Activated CD4-positive, alpha-beta memory T cell treated with anti-CD3 and anti-CD28 coated beads for 36 hours (primary cell): Measurements from ENCODE around the gene KCNE1. TPM values are rescaled to one million over a fixed set of nuclear protein-coding genes. Genes with fewer than 3 reads are reported as not detected.
"Not testable (repeated sequence)": the region's sequence is repeated elsewhere in the genome, so short reads cannot be mapped to it uniquely, and the experiment has no call there.

ENCODE experiments used
- CTCF ChIA-PET: fragments of 350-600 bp; sonication (Branson Sonifier 250); formaldehyde crosslinking; loops from one replicate; lab custom pipeline; 2021; ENCODE audit warnings: antibody characterized with exemption, inconsistent platforms; lab: Charles Lee
- POLR2A ChIA-PET: fragments of 350-600 bp; sonication (Branson Sonifier 250); formaldehyde crosslinking; loops from one replicate; lab custom pipeline; 2021; ENCODE audit warnings: antibody characterized with exemption; lab: Charles Lee
- DNase-seq: peaks from one replicate; pipeline ENCODE4 v3.0.0-alpha.2; 2020
- H3K27ac Mint-ChIP-seq: one replicate; pipeline ENCODE4 v1.8.0; 2021; ENCODE audit warnings: mixed read lengths
- H3K27me3 Mint-ChIP-seq: one replicate; pipeline ENCODE4 v1.8.0; 2021; ENCODE audit warnings: mixed read lengths
- H3K36me3 Mint-ChIP-seq: one replicate; pipeline ENCODE4 v1.8.0; 2021; ENCODE audit warnings: mixed read lengths
- H3K4me1 Mint-ChIP-seq: one replicate; pipeline ENCODE4 v1.8.0; 2021; ENCODE audit warnings: low read depth, mixed read lengths
- H3K4me3 Mint-ChIP-seq: one replicate; pipeline ENCODE4 v1.8.0; 2021; ENCODE audit warnings: mild to moderate bottlenecking, mixed read lengths
- H3K9me3 Mint-ChIP-seq: one replicate; pipeline ENCODE4 v1.8.0; 2021; ENCODE audit warnings: mixed read lengths
- intact Hi-C: fragments of 100-400 bp; cut with micrococcal nuclease; formaldehyde crosslinking; loops from one replicate; pipeline ENCODE4 v1.15.1; 2023
- total RNA-seq, 2 experiments: library from RNA; stranded (reverse); gene quantifications; one replicate each; pipeline ENCODE4 v1.2.3, GENCODE V29; 2021

Gene KCNE1
- total RNA-seq, 2 experiments from 2014 or later: 0.21 to 0.31 TPM

DNA sequence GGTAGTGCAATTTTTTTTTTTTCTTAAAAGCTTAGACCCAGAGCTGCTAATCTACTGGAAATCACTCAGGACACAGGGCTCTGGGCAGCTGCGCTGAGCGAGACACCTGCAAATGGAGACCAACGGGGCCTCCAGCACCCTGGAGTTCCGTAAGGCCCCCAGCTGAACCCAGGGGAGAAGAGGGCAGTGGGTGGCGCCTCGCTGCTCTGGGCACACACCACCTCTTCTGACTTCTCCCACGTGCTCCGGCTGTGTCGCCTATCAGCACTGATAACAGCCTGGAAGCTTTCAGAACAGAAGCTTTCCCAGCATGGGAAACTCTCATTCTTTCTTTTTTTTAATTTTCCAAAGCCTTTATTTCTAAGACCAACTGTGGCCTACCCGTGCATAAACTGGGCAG, 56.4 kb downstream of the KCNE1 start:
- H3K4me3 Mint-ChIP-seq, intact Hi-C loops, H3K9me3 Mint-ChIP-seq, H3K4me1 Mint-ChIP-seq, H3K27me3 Mint-ChIP-seq, CTCF ChIA-PET, H3K27ac Mint-ChIP-seq, H3K36me3 Mint-ChIP-seq, POLR2A ChIA-PET, DNase-seq: not testable (repeated sequence)

DNA sequence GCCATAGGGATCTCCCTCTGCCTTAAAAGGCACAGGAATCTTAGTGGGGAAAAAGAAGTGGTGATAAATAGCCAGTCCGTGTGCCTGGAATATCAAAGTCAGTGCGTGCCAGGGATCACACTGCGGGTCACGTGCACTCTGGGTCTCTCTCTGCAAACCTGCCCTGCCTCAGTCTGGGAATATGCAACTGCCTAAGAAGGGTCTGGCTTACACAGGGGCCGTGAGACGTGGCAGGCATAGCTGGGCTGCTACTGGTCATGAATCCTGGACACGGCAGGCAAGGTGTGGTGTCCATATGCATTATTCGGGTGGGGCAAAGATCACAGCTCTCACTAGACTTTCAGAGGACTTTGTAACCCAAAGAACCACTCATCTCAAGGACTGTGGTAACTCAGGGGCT, 65.0 kb downstream of the KCNE1 start:
- intact Hi-C loops, H3K27ac Mint-ChIP-seq, CTCF ChIA-PET, H3K9me3 Mint-ChIP-seq, H3K36me3 Mint-ChIP-seq, H3K4me1 Mint-ChIP-seq, POLR2A ChIA-PET, H3K4me3 Mint-ChIP-seq, DNase-seq, H3K27me3 Mint-ChIP-seq: not testable (repeated sequence)

- POLR2A ChIA-PET, H3K4me3 Mint-ChIP-seq, H3K4me1 Mint-ChIP-seq, H3K36me3 Mint-ChIP-seq, H3K27me3 Mint-ChIP-seq, DNase-seq, intact Hi-C loops, H3K27ac Mint-ChIP-seq, H3K9me3 Mint-ChIP-seq, CTCF ChIA-PET: not testable (repeated sequence)
Observed at GRCh38 chr21:34443486-34443885, 68.5 kb downstream of the KCNE1 start.

DNA sequence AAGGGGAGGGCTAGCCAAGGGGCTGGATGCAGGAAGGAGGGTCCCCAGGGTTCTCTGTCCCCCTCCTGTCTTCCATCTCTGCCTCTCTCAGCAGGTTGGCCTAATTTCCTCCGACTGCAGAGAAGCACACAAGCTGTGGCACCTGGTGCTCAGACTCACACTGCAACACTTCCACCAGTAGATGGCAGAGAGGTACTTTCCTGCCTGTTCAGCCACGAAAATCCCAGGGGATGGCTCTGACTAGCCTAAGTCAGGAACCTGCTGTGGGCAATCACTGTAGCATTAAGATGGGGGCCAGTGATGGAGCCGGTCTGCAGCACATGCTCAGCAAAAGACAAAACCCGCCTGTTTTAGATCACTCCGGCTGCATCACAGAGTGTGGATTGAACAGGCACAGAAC, 82.3 kb downstream of the KCNE1 start:
- H3K27ac Mint-ChIP-seq, CTCF ChIA-PET, intact Hi-C loops, H3K36me3 Mint-ChIP-seq, H3K4me1 Mint-ChIP-seq, DNase-seq, H3K9me3 Mint-ChIP-seq, POLR2A ChIA-PET, H3K4me3 Mint-ChIP-seq, H3K27me3 Mint-ChIP-seq: not testable (repeated sequence)

DNA sequence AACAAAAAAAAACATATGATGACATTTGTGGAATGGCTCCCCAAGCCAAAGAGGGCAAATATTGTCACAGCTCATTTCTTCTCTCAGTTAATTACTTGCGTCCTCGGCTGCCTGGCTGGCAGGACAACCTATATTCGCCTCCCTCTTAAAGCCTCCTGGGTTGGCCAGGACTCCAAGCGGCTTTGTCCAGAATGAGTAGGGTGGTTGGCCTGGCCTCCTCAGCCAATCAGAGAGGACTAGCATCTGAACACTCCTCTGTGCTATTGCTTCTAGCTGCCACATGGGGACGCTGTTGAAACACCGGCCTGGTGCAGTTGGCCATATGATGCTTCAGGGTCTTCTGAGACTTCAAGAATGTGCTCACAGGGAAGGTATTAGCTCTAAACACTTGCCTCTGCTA, 83.6 kb downstream of the KCNE1 start:
- H3K27me3 Mint-ChIP-seq, H3K27ac Mint-ChIP-seq, DNase-seq, H3K9me3 Mint-ChIP-seq, H3K4me1 Mint-ChIP-seq, H3K36me3 Mint-ChIP-seq, intact Hi-C loops, CTCF ChIA-PET, H3K4me3 Mint-ChIP-seq, POLR2A ChIA-PET: not testable (repeated sequence)

- H3K36me3 Mint-ChIP-seq, H3K27me3 Mint-ChIP-seq, H3K4me1 Mint-ChIP-seq, POLR2A ChIA-PET, H3K9me3 Mint-ChIP-seq, intact Hi-C loops, CTCF ChIA-PET, DNase-seq, H3K4me3 Mint-ChIP-seq, H3K27ac Mint-ChIP-seq: not testable (repeated sequence)
Observed at GRCh38 chr21:34427339-34427738, 84.7 kb downstream of the KCNE1 start.

- DNase-seq, H3K27ac Mint-ChIP-seq, H3K36me3 Mint-ChIP-seq, H3K9me3 Mint-ChIP-seq, H3K27me3 Mint-ChIP-seq, intact Hi-C loops, POLR2A ChIA-PET, H3K4me1 Mint-ChIP-seq, CTCF ChIA-PET, H3K4me3 Mint-ChIP-seq: not testable (repeated sequence)
Observed at GRCh38 chr21:34423805-34424204, 88.2 kb downstream of the KCNE1 start, which contains the start of gene SMIM34. Gene SMIM34, minus strand, starts transcription at chr21:34423951. Its CDS starts 112 bp downstream, at chr21:34423839.

- intact Hi-C loops, H3K9me3 Mint-ChIP-seq, H3K36me3 Mint-ChIP-seq, H3K4me3 Mint-ChIP-seq, H3K27ac Mint-ChIP-seq, H3K27me3 Mint-ChIP-seq, H3K4me1 Mint-ChIP-seq, DNase-seq, CTCF ChIA-PET, POLR2A ChIA-PET: not testable (repeated sequence)
Observed at GRCh38 chr21:34417448-34418077, 94.4 kb downstream of the KCNE1 start.

DNA sequence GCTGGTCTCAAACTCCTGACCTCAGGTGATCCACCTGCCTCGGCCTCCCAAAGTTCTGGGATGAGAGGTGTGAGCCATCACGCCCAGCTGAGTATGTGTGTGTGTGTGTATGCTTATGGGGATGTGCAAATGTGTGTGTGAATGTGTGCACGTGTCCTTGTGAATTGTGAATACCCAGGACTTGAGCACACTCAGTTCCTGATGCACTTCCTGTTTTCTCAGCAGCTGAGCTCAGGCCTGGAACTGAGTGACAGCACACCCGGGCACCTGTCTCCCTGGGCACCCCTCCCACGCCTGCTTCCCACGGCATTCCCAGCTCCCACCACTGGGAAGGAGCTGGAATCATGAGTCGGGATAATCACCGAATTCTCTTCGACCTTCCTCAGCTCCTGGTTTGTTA, 104.7 kb downstream of the KCNE1 start:
- H3K36me3 Mint-ChIP-seq, H3K4me3 Mint-ChIP-seq, POLR2A ChIA-PET, intact Hi-C loops, H3K27ac Mint-ChIP-seq, DNase-seq, H3K9me3 Mint-ChIP-seq, CTCF ChIA-PET, H3K4me1 Mint-ChIP-seq, H3K27me3 Mint-ChIP-seq: not testable (repeated sequence)

DNA sequence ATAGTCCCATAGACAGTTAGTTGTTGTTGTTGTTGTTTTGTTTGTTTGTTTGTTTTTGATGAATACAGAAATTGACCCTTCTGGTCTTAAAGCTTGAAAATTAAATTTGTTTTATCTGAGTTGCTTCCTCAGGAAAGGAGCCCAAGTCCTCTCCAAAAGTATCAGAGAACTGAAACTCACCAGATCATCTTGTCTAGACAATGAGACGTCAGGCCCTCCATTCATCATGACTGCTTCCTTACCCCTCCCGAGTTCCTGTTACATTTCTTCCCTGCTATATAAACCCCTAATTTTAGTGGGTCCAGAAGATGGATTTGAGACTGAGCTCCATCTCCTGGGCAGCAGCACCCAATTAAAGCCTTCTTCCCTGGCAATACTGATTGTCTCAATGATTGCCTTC, 105.3 kb downstream of the KCNE1 start:
- POLR2A ChIA-PET, H3K4me3 Mint-ChIP-seq, DNase-seq, H3K27me3 Mint-ChIP-seq, H3K36me3 Mint-ChIP-seq, H3K27ac Mint-ChIP-seq, CTCF ChIA-PET, H3K4me1 Mint-ChIP-seq, H3K9me3 Mint-ChIP-seq, intact Hi-C loops: not testable (repeated sequence)

- H3K4me3 Mint-ChIP-seq, CTCF ChIA-PET, H3K27me3 Mint-ChIP-seq, DNase-seq, H3K27ac Mint-ChIP-seq, H3K4me1 Mint-ChIP-seq, POLR2A ChIA-PET, H3K36me3 Mint-ChIP-seq, H3K9me3 Mint-ChIP-seq, intact Hi-C loops: not testable (repeated sequence)
Observed at GRCh38 chr21:34406102-34406501, 105.9 kb downstream of the KCNE1 start.

- H3K4me3 Mint-ChIP-seq, H3K4me1 Mint-ChIP-seq, DNase-seq, H3K27me3 Mint-ChIP-seq, CTCF ChIA-PET, H3K9me3 Mint-ChIP-seq, intact Hi-C loops, H3K27ac Mint-ChIP-seq, POLR2A ChIA-PET, H3K36me3 Mint-ChIP-seq: not testable (repeated sequence)
Observed at GRCh38 chr21:34405686-34406085, 106.3 kb downstream of the KCNE1 start.

DNA sequence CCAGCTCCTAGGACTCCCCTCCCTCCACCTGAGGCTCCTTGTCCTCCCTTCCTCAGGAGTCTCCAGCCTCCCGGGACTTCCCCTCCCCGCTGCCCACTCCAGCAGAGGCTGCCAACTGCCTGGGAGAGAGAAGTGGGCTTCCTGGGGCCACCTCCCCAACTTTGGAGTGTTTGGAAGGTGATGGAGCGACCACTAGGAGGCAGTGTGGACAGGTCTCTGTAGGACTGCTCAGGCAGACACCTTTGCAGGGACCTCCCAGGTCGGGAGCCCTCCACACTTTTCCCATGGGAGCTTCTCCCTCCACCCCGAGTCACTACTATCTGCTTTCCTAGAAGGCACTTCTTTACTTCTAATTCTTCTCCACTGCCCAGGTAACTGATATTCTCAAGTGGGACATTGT, 107.3 kb downstream of the KCNE1 start:
- POLR2A ChIA-PET, H3K36me3 Mint-ChIP-seq, intact Hi-C loops, H3K4me1 Mint-ChIP-seq, CTCF ChIA-PET, DNase-seq, H3K9me3 Mint-ChIP-seq, H3K27me3 Mint-ChIP-seq, H3K4me3 Mint-ChIP-seq, H3K27ac Mint-ChIP-seq: not testable (repeated sequence)
